ENCODE measurements around the gene AQP2.

Gene AQP2

DNA sequence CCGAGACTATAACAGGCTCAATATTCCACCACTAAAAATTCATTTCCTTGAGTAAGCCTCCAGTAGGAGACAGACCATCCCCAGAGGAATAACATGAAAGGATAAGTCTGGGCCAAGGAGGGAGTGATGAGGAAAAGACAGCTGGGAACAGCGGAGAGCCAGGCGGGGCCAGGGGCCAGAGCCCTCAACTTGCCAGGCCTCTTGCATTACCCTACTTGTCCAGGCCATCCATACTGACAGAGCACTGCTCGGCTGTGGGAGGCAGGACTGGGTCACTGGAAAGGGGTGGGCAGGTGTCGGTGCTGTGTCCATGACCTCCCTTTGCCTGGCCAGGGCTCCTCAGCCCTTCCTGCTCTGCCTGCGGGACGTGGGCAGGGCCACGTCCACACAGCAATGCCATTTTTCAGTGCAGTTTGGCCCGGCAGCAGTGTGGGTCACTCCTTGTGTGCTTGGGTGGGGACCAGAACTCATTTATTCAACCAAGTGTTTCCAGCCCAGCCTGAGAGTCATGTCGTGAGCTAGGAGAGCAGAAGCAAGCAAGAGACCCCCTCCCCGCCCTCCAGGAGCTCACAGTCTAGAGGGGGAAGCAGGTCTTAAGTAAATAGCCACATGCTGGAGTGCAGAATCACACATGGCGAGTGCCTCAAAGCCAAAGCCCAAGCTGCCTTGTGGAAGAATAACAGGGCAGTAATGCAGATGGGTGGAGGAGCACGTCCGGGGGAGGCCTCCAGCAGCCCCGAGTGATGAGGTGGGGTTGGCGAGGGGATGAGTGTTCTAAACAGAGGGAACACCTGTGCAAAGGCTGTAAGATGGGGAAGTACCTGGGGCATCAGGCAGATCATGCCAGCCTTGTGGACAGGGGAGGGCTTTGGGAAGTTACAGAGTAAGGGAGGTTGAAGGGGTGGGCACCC is 37.9 kb upstream of the AQP2 start:
- Mint-ChIP-seq H3K27me3 (no peaks in the 10 kb centered on the region), H3K27ac (no peak overlapping the region), H3K4me1 (no peaks in the 10 kb centered on the region), H3K36me3 (no peaks in the 10 kb centered on the region), H3K9me3 (no peaks in the 10 kb centered on the region), H3K4me3 (no peak overlapping the region)

DNA sequence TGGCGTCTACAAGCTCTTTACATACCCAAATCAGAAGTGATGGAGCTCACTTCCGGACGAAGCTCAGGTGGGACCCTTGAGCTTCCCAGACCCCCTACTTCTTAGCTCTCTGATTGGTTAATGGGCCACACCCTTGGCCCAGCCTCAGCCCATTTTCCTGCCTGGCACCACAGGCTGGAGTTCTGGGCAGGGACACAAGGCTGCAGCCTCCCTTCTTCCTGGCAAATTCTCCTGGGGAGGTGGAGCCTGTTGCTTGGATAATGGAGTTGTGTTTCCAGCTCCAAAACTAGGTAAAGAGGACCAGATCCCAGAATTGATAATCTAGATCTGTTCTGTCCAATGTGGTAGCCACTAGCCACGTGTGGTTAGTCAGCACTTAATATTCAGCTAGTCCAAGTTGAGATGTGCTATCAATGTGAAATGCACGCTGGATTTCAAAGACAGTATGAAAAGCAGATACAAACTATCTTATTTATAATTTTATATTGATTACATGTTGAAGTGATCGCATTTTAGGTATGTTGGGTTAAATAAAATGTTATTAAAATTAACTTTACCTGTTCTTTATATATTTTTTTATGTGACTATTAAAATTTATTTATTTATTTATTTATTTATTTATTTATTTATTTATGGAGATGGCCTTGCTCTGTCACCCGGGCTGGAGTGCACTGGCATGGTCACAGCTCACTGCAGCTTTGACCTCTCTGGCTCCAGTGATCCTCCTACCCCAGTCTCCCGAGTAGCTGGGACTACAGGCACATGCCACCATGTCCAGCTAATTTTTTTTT is 34.2 kb upstream of the AQP2 start:
- Mint-ChIP-seq H3K4me1 (no peaks in the 10 kb centered on the region), H3K4me3 (no peak overlapping the region)

GRCh38 chr12:49917166-49917787 is 33.3 kb upstream of the AQP2 start:
- no peaks in the 10 kb centered on the region for H3K9me3 Mint-ChIP-seq
- no peaks in the 10 kb centered on the region for H3K4me1 Mint-ChIP-seq
- H3K4me3 Mint-ChIP-seq: no peak overlapping the region
- no peak overlapping the region for H3K27ac Mint-ChIP-seq
- no peaks in the 10 kb centered on the region for H3K27me3 Mint-ChIP-seq
- H3K36me3 Mint-ChIP-seq: no peaks in the 10 kb centered on the region

More for the DNA sequence above, 34.2 kb upstream of the AQP2 start:
- no peak overlapping the region for H3K27ac Mint-ChIP-seq
- H3K27me3 Mint-ChIP-seq: no peaks in the 10 kb centered on the region
- H3K36me3 Mint-ChIP-seq: no peaks in the 10 kb centered on the region
- H3K9me3 Mint-ChIP-seq: no peaks in the 10 kb centered on the region

DNA sequence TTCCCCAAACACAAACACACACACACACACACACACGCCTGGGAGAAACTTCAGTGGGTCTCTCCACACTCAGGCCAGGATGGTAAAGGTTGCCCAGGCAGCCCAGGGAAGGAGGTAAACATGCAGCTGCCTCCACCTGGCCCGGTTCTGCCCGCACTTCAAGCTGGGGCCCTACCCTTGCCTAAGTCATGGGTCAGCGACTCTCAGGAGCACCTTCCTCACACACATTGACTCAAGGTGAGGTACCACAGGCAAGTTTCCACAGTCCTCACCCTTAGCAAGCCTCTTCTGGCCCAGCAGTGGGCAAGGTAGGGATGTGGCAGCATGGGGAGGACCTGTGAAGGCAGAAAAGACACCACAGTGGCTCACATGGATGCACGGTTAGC is 32.8 kb upstream of the AQP2 start:
- H3K36me3 Mint-ChIP-seq: no peaks in the 10 kb centered on the region
- no peaks in the 10 kb centered on the region for H3K9me3 Mint-ChIP-seq
- no peak overlapping the region for H3K27ac Mint-ChIP-seq
- H3K4me3 Mint-ChIP-seq: no peak overlapping the region
- no peaks in the 10 kb centered on the region for H3K27me3 Mint-ChIP-seq
- no peaks in the 10 kb centered on the region for H3K4me1 Mint-ChIP-seq

DNA sequence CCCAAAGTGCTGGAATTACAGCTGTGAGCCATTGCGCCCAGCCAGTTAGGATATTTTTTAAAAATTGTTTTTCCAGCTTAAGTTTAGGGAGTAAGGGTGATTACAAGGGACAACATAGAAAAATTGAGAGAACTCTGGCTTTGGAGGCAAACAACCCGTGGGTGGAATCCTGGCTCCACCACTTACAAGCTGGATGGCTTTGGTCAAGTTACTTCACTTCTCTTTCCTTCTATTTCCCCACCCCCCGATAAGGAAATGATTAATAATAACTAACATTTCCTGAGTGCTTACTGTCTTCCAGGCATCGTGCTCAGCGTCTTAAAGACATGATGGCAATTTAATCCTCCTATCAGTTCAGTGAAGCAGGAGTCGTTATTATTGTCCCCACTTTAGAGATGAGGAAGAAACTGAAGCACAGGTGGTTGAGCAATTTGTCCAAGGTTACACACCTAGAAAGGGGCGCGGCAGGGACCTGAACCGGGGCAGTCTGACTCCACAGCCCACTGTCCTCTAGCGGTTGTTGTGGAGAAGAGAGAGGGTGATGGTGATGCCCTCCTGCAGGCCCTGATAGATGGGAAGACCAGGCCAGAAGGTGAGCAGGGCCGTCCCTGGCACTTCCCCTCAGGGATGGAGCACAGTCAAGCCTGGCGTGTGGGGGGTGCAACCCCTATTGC is 30.2 kb upstream of the AQP2 start:
- Mint-ChIP-seq H3K36me3 (no peaks in the 10 kb centered on the region), H3K9me3 (no peaks in the 10 kb centered on the region), H3K4me1 (no peaks in the 10 kb centered on the region), H3K27me3 (no peaks in the 10 kb centered on the region), H3K27ac (peak overlapping the region; percentile 43), H3K4me3 (no peak overlapping the region)

DNA sequence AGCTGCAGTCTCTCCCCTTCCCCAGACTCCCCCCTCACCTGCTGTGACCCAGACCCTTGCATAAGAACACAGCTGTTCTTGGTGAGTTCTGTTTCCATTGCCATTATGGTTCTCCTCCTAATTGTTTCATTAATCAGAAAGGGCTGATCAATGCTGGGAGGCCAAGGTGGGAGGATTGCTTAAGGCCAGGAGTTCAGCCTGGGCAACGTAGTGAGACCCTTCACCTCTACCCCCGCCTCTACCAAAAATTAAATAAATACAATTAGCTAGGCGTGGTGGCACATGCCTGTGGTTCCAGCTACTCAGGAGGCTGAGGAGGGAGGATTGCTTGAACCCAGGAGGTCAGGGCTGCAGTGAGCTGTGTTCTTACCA is 29.6 kb upstream of the AQP2 start:
- no peaks in the 10 kb centered on the region for H3K27me3 Mint-ChIP-seq
- no peak overlapping the region for H3K4me3 Mint-ChIP-seq
- H3K36me3 Mint-ChIP-seq: no peaks in the 10 kb centered on the region
- H3K9me3 Mint-ChIP-seq: no peaks in the 10 kb centered on the region
- H3K4me1 Mint-ChIP-seq: no peaks in the 10 kb centered on the region
- H3K27ac Mint-ChIP-seq: no peak overlapping the region

DNA sequence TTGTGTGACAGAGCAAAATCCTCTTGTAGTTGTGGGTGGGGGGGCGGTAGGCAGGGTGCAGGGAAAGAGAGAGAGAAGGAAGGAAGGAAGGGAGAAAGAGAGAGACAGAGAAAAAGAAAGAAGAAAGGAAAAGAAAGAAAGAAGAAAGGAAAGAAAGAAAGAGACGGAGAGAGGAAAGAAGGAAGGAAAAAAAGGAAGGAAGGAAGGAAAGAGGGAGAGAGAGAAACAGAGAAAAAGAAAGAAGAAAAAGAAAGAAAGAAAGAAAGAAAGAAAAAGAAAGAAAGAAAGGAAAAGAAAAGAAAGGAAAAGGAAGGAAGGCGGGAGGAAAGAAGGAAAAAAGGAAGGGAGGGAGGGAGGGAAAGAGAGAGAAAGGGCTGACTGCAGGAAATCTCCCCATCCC is 29.2 kb upstream of the AQP2 start:
- Mint-ChIP-seq H3K4me3 (no peak overlapping the region), H3K4me1 (no peaks in the 10 kb centered on the region), H3K27me3 (no peaks in the 10 kb centered on the region), H3K27ac (no peak overlapping the region), H3K36me3 (no peaks in the 10 kb centered on the region), H3K9me3 (no peaks in the 10 kb centered on the region)

DNA sequence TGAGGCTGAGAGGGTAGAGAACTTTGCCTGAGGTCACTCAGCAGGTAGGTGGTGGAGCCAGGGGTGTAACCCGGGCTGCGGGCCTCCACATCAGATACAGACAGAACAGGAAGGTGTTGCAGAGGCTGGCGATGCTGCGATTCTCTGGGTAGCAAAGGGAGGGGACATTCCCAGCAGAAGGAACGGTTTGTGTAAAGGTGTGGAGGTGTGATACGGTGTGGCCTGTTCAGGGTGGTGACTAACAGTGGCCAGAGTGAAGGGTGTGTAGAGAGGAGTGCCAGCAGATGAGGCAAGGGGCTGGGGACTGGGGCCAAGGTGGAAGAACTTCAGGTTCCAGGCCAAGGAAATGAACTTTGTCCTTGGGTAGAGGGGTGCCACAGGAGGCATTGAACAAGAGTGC is 28.6 kb upstream of the AQP2 start:
- H3K27ac Mint-ChIP-seq: peak overlapping the region; percentile 8
- H3K36me3 Mint-ChIP-seq: no peaks in the 10 kb centered on the region
- H3K9me3 Mint-ChIP-seq: no peaks in the 10 kb centered on the region
- no peaks in the 10 kb centered on the region for H3K27me3 Mint-ChIP-seq
- no peaks in the 10 kb centered on the region for H3K4me1 Mint-ChIP-seq
- no peak overlapping the region for H3K4me3 Mint-ChIP-seq

DNA sequence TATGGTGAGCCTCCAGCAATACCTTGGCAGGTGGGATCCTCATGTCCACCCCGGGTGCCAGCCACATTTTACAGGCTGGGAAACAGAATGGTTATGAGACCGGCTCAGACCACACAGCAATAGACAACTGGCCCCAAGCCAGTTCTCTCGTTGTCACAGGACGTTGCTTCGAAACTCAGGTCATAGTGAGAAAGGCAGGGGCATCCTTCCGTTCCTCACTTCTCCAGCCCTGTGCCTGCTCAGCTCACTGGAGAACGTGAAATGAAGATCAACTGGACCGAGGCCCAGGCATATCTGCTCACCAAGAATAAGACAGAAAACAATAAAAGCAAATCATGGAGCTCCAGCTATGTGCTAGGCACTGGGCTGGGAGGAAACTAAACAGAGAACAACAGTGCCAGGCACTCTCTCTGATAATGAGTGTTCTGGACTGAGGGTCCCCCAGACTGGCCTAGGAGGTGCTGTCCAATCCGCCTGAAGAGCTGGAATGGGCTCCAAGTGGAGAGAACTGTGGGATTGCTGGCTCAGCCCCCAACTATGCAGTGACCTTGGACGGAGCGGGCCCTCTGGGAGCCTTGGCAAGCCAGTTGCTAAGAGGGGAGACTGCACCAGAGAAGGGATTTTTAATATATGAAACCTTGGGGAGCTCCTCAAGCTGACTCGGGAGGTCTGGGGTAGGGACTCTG is 28.0 kb upstream of the AQP2 start:
- Mint-ChIP-seq H3K36me3 (no peaks in the 10 kb centered on the region), H3K27me3 (no peaks in the 10 kb centered on the region), H3K4me1 (no peaks in the 10 kb centered on the region), H3K9me3 (no peaks in the 10 kb centered on the region), H3K27ac (no peak overlapping the region), H3K4me3 (no peak overlapping the region)

DNA sequence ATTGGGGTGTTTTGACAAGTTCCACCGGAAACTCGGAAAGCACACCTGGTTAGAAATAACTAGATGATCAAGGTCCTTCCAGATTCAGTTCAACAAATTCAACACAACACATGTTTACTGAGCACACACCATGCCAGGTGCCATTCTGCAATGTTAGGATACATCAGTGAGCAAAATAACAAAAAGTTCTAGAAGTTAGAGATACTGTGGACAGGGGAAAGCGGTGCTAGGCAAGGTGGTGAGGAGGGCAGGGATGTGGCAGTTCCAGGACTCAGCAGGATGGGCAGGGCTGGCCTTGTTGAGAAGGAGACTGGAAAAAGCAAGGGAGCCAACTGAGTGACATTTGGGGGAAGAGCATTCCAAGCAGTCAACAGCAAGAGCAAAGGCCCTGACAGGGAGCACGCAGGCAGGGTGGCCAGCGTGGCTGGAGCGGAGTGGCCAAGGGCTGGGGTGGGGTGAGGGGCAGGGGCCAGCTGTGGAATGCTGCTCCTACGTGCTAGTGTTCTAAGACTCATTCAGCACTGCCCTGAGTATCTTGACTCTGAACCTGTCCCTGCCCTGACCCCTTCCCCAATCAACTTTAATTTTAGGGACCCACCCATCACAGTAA is 27.4 kb upstream of the AQP2 start:
- no peaks in the 10 kb centered on the region for H3K27me3 Mint-ChIP-seq
- H3K36me3 Mint-ChIP-seq: no peaks in the 10 kb centered on the region
- H3K4me1 Mint-ChIP-seq: no peaks in the 10 kb centered on the region
- no peak overlapping the region for H3K27ac Mint-ChIP-seq
- H3K4me3 Mint-ChIP-seq: no peak overlapping the region
- H3K9me3 Mint-ChIP-seq: no peaks in the 10 kb centered on the region

- no peaks in the 10 kb centered on the region for H3K36me3 Mint-ChIP-seq
- H3K27ac Mint-ChIP-seq: no peak overlapping the region
- no peaks in the 10 kb centered on the region for H3K27me3 Mint-ChIP-seq
- H3K4me1 Mint-ChIP-seq: no peaks in the 10 kb centered on the region
- H3K4me3 Mint-ChIP-seq: no peak overlapping the region
- H3K9me3 Mint-ChIP-seq: no peaks in the 10 kb centered on the region
Observed at GRCh38 chr12:49923880-49924556, 26.5 kb upstream of the AQP2 start.

GRCh38 chr12:49924628-49925246 is 25.8 kb upstream of the AQP2 start:
- Mint-ChIP-seq H3K4me1 (no peaks in the 10 kb centered on the region), H3K27me3 (no peaks in the 10 kb centered on the region), H3K27ac (no peak overlapping the region), H3K36me3 (no peaks in the 10 kb centered on the region), H3K9me3 (no peaks in the 10 kb centered on the region), H3K4me3 (no peak overlapping the region)

GRCh38 chr12:49925433-49926204 is 24.9 kb upstream of the AQP2 start:
- peaks cover 3% of the 10 kb centered on the region for H3K4me1 Mint-ChIP-seq
- no peak overlapping the region for H3K4me3 Mint-ChIP-seq
- H3K27me3 Mint-ChIP-seq: no peaks in the 10 kb centered on the region
- H3K27ac Mint-ChIP-seq: no peak overlapping the region
- no peaks in the 10 kb centered on the region for H3K9me3 Mint-ChIP-seq
- no peaks in the 10 kb centered on the region for H3K36me3 Mint-ChIP-seq
